ENCODE measurements around the gene ETV6. TPM values are rescaled to one million over a fixed set of nuclear protein-coding genes. Genes with fewer than 3 reads are reported as not detected.

Gene ETV6
- polyA plus RNA-seq, 1 donor (not counting 4 experiments of a cell fraction or from before 2014, with no cell fraction given) = 5.3 TPM

DNA sequence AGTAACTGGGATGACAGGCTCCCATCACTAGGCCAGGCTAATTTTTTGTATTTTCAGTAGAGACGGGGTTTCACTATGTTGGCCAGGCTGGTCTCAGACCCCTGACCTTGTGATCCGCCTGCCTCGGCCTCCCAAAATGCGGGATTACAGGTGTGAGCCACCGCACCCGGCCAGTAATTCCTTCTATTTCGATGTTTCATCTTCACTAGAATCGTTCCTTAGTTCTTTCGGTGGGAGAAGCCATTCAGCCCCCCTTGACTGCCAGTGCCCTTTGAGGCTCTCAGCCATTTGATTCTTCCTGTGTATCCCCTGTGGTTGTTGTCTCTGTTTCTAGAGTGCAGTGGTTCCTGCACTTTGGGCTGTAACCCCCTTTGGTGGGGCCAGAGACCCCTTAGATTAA, 174.1 kb downstream of the ETV6 start:
- no peaks in the 10 kb centered on the region for H3K9me1 ChIP-seq (ENCODE audit: control insufficient read depth, extremely low read depth, insufficient read depth, low read length)
- DNase-seq (ENCODE audit: low read depth, low spot score) (no peak), FAIRE-seq (no peak)
- dilution Hi-C loops (cut with MboI; ENCODE audit: extremely low pct_ligation_motif_present, low sequenced_read_pairs) = no loop called here
- no peak overlapping the region for H3K4me3 ChIP-seq (ENCODE audit: control insufficient read depth in 2 of 3, extremely low read depth in 1 of 3, insufficient read depth in 2 of 3, low read depth in 1 of 3, low read length in 3 of 3)
- TF ChIP-seq CTCF (optimal IDR thresholded peaks at IDR 0.05 in 1 of 3, IDR thresholded peaks at IDR 0.05 in 1 of 3, conservative IDR thresholded peaks at IDR 0.05 in 1 of 3; ENCODE audit: extremely low read depth in 1 of 3, insufficient read depth in 2 of 3, low read length in 3 of 3) (no peak), EZH2 (IDR thresholded peaks at IDR 0.05; ENCODE audit: low read length) (no peak)
- H3K4me1 ChIP-seq (ENCODE audit: control insufficient read depth, extremely low read depth, insufficient read depth, low read length) = peaks cover 13% of the 10 kb centered on the region
- H2AFZ ChIP-seq (ENCODE audit: control insufficient read depth, low read length) = no peak overlapping the region
- H3K27me3 ChIP-seq (ENCODE audit: control insufficient read depth, extremely low read depth, insufficient read depth, low read length) = no peaks in the 10 kb centered on the region
- no peak overlapping the region for H3K4me2 ChIP-seq (ENCODE audit: control insufficient read depth, extremely low read depth, insufficient read depth, low read depth, low read length)
- H3K27ac ChIP-seq (ENCODE audit: control insufficient read depth, insufficient read depth, low read length) = no peak overlapping the region
- no peak overlapping the region for H3K9ac ChIP-seq (ENCODE audit: control insufficient read depth, extremely low read depth, insufficient read depth, low read length)
- no peaks in the 10 kb centered on the region for H3K9me3 ChIP-seq (ENCODE audit: control insufficient read depth, low read depth, low read length)
- H3K36me3 ChIP-seq (ENCODE audit: control insufficient read depth in 2 of 2, extremely low read depth in 1 of 2, insufficient read depth in 2 of 2, low read length in 2 of 2) = peaks cover 0 to 3% of the 10 kb centered on the region in 2 experiments
- no peaks in the 10 kb centered on the region for H3K79me2 ChIP-seq (ENCODE audit: control insufficient read depth, insufficient read depth, low read length)
- H4K20me1 ChIP-seq (ENCODE audit: control insufficient read depth, extremely low read depth, insufficient read depth, low read length) = no peaks in the 10 kb centered on the region

- H3K79me2 ChIP-seq (ENCODE audit: control insufficient read depth, insufficient read depth, low read length) = no peaks in the 10 kb centered on the region
- no peak for FAIRE-seq
These were observed 174.6 kb downstream of the ETV6 start for GRCh38 chr12:11824069-11824468.

More at GRCh38 chr12:11824069-11824468, 174.6 kb downstream of the ETV6 start:
- H2AFZ ChIP-seq (ENCODE audit: control insufficient read depth, low read length) = no peak overlapping the region
- H3K9me3 ChIP-seq (ENCODE audit: control insufficient read depth, low read depth, low read length) = no peaks in the 10 kb centered on the region
- H3K36me3 ChIP-seq (ENCODE audit: control insufficient read depth in 2 of 2, extremely low read depth in 1 of 2, insufficient read depth in 2 of 2, low read length in 2 of 2) = peaks cover 0 to 3% of the 10 kb centered on the region in 2 experiments
- no peak overlapping the region for H3K4me2 ChIP-seq (ENCODE audit: control insufficient read depth, extremely low read depth, insufficient read depth, low read depth, low read length)
- dilution Hi-C loops (cut with MboI; ENCODE audit: extremely low pct_ligation_motif_present, low sequenced_read_pairs) = no loop called here
- TF ChIP-seq CTCF (optimal IDR thresholded peaks at IDR 0.05 in 1 of 3, IDR thresholded peaks at IDR 0.05 in 1 of 3, conservative IDR thresholded peaks at IDR 0.05 in 1 of 3; ENCODE audit: extremely low read depth in 1 of 3, insufficient read depth in 2 of 3, low read length in 3 of 3) (no peak), EZH2 (IDR thresholded peaks at IDR 0.05; ENCODE audit: low read length) (no peak)
- H3K9me1 ChIP-seq (ENCODE audit: control insufficient read depth, extremely low read depth, insufficient read depth, low read length) = no peaks in the 10 kb centered on the region
- DNase-seq (ENCODE audit: low read depth, low spot score) = no peak
- peaks cover 13% of the 10 kb centered on the region for H3K4me1 ChIP-seq (ENCODE audit: control insufficient read depth, extremely low read depth, insufficient read depth, low read length)
- H3K4me3 ChIP-seq (ENCODE audit: control insufficient read depth in 2 of 3, extremely low read depth in 1 of 3, insufficient read depth in 2 of 3, low read depth in 1 of 3, low read length in 3 of 3) = no peak overlapping the region
- no peak overlapping the region for H3K9ac ChIP-seq (ENCODE audit: control insufficient read depth, extremely low read depth, insufficient read depth, low read length)
- no peaks in the 10 kb centered on the region for H3K27me3 ChIP-seq (ENCODE audit: control insufficient read depth, extremely low read depth, insufficient read depth, low read length)
- H4K20me1 ChIP-seq (ENCODE audit: control insufficient read depth, extremely low read depth, insufficient read depth, low read length) = no peaks in the 10 kb centered on the region
- H3K27ac ChIP-seq (ENCODE audit: control insufficient read depth, insufficient read depth, low read length) = no peak overlapping the region
